Kidney capillary endothelial cell (primary cell): ENCODE results near the gene TNRC18.

Experiments
- DNase-seq: peaks from one replicate; pipeline ENCODE4 v3.0.0-alpha.2; 2018; ENCODE audit warnings: low spot score

Gene TNRC18

DNA sequence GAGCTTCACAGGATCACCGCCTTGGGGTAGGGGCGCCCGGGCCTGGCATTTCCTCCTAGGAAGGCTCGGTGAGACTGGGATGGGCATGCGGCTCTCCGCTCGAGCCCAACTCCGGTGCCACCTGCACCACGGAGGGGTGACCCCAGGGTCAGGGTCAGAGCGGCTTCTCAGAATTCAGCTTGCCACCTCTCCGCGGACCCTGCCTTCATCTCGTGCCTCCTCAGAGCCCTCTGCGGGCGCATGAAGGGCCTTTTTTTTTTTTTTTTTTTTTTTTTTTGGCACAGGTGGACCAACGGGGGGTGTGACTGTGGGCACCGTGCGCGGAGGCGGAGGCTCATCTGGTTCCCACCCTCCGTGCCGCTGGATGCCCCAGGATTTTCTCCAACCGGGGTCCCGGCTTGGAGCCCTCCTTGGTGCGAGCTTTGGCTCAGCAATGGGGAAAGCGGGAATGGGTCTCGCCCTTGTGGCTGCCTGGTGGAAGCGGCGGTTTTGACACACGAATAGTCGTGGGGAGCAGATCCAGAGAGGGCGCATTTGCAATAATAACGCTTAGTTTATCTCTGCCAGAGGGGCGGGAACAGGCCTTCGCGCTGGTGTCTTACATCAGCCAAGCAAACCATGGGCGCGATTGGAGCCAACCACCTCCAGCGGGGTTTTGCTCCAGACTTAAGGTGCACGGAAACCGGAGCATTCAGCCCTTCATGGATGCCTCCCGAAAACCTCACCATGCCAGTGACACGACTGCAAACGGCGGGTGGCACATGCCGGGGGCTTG is 5.0 kb upstream of the TNRC18 start:
- no peak for DNase-seq

DNA sequence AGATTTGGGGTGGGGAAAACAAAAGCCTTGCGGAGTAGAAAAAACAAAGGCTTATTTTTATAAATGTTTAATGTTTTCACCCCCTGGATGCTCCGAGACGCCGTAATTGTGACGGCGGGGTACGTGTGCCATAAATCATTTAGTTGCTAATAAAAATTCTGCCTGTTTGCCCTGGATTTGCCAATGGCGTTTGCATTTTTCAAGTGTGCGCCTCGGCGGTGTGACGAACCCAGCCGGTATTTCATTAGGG is 2.5 kb upstream of the TNRC18 start:
- DNase-seq = no peak

DNA sequence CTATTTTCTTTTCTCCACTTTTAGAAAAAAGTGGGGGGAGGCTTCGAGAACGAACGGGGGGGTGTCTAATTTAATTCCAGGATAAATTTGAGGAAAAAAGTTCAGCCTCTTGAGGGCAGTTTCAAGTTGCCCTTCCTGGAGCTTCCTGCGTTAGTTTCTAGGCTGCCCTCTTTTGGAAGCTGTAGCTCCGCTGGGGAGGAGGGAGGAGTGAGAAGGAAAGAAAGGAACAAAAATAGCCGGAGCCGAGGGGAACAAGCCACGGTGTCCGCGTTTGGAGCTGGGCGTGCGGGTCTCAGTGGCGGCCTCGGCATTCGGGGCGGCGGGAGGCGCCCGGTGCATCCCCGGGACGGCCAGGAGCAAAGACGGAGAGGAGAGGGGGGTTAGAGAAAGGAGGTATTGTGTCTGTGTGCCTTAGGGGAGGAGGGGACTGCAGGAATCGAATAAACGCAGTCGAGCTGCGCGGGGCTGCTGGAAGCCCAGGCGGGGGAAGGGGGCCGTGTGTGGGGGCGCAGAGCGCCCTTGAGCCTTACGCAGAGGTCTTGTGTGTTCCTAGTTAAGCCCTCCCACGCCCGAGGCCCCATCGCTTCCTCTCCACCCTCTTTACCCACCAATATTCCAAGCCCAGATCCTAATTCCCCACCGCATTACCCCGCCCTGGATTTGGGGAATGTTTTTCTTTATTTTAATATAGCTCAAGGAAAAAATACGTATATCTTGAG is 2.0 kb upstream of the TNRC18 start:
- DNase-seq = peak; percentile 79

DNA sequence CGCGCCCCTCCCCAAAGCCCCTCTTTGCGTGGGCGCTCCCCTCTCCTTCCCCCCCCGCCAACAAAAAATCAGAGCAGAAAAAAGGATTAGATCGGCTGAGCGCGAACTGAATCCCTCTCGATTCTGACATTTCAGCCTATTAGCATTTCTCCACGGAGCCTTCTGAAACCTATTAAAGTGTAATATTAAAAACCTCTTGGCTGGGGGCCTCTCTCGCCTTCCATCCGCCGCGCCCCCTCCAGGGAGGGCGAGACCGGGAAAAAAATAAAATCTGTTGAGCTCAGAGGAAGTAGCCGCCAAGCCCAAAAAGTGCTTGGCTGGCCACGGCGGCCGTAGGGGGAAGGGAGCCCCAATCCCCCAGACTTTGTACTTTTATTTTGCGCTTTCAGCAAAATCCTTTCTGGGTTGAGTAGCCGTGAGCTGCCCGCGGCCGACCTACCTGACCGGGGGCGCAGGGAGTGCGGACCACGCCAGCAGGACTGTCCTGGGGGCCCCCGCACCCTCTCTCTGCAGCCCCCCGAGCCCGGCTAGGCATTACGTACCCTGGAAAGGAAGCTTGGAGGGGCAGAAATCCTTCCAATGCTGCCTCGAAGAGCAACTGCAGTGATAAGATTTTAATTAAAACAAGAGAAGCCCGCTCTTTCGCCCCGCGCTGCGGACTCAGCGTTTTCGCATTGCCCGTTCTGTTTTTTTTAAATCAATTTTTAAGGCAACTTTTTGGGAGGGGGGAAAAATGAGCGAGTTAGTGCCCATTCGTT is 1.3 kb upstream of the TNRC18 start:
- DNase-seq = no peak

DNA sequence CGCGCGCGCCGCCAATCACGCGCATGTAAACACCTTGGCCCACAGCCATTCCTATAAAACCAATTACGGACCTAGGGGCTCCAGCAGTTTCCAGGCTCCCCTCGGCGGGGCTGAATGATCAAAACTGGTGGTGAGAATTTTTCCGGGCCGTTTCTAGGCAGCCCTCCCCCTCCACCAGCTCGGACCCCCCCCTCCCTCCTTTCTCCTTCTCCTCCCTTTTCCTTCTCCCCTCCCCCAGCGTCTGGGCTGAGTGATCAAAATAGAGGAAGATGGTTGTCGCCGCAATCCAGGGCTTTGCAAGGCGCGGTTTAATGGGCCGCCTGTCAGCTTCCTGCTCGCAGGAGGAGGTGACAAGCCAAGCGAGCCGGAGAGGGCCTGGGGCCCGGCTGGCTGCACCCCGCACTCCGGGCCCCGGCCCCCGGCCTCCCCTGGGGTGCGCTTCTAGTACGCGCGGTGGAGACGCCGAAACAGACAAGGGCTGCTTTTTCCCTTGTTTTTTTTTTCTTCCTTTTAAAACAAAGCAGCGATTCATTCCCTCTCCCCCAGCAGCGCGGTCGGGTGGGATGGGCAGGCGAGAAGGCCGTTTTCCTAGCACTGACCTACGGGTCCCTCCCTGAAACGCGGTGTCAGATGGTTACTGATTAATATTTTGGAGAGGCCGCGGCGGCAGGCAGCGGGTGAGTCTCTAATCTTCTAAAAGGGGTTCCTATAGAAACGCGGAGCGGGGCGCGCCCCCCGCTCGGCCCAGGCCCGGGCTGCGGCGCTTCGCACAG is 528 bp upstream of the TNRC18 start:
- DNase-seq = peak; percentile 97

DNA sequence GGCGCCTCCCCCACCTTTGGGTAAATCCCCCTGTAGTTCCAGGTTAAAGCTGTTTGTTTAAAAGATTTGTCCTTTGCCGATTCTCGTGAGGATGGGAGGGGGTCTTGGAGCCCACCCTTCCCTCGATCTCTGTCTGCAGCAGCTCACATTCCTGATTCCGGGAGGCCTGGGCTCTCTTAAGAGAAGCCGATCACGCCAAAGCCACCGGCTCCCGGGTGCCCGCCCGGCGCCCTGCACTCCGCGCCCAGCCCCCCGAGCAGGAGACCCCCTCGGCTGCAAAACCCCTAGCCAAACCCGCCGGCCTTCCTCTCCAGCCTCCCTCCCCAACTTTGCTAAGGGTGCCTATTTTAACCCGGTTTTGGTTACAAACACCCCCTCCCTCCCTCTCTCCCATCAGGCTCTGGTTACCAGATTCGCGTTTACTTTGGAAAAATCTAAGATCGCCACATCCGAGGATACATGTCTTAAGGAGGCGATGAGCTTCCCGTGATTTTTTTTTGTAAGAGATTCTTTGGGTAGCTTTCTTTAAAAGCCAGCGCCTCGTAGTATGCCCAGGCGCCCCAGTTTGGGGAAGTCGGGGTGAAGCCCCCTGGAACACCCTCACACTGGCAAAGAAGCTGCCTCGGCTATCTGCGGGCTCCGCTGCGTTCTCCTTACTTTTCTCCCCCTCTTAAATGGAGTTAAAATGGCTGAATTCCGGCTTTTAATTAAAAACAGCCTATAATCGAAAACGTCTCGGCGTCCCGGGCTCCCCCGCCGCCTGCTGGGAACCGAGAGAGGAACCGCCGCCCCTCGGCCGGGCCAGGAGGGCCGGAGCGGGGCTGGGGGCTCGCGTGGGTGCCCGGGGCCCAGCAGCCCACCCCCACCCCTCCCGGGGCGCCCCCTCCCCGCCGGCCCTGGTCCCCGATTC is 983 bp downstream of the TNRC18 start:
- no peak for DNase-seq

DNA sequence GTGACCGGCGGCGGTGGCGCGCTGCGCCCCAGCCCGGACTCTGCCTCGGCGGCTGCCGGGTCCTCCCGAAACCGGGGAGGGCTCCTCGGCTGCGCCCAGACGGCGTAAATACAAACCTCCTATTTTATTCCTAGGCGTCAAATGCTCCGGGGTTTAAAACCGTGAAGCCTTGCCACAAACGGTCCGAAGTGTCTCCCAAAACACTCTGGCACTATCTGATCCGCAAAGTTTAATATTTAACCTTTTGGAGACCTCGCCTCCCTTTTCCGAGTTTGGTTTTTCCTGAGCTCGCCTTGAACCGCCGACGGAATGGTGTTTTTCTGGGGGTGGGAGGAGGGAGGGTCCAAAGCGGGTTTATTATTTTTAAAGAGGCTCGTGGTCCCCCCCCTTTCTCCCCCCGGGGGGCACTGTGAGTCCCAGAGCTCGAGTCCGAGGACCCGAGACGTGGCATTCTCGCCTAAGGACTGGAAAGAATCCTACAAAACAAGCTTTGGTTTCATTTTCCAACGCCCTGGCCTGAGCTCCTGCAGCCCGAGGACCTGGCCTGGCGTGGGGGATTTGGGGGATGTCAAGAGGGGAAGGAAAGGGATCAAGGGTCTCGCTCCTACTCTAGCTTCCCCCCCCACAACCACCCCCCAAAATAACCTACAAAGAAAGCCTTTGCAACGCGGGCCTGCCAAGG is 1.8 kb downstream of the TNRC18 start:
- no peak for DNase-seq

DNA sequence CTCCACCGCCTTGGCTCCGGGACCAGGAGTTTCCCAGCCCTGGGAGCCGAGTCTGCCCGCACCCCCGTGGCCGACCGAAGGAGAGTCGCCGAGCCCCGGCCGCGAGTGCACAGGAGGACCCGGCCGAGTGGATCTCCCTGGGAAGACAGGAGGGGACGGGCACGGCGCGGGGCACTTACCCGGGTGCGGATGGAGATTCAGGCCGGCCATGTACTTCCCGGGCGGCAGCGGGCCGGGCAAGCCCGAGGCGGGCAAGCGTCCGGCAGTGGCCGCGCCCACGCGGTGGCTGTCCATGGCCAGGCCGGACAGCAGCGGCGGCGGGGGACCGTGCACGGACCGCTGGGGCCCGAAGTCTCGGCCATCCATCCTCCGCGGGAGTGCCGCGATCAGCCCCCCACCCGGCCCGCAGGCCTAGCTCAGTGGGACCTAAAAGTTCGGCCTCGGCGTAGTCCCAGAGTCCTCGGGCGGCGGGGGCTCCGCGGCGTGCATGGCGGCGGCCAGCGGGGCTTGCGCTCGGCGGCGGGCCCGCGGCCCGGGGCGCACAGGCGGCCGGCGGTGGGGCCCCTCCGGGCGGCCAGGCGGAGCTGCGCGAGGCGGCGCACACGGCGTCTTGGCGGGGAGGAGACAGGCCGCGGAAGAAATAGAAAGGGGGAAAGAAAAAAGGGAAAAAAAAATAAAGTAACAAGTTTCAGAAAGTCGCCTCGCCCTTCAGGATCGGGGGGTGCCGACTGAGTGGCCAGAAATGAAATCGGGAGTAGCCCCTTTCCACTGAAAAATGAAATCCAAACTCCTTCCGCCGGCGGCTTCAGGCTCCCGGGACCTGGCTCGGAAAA is 2.5 kb downstream of the TNRC18 start:
- DNase-seq = no peak

DNA sequence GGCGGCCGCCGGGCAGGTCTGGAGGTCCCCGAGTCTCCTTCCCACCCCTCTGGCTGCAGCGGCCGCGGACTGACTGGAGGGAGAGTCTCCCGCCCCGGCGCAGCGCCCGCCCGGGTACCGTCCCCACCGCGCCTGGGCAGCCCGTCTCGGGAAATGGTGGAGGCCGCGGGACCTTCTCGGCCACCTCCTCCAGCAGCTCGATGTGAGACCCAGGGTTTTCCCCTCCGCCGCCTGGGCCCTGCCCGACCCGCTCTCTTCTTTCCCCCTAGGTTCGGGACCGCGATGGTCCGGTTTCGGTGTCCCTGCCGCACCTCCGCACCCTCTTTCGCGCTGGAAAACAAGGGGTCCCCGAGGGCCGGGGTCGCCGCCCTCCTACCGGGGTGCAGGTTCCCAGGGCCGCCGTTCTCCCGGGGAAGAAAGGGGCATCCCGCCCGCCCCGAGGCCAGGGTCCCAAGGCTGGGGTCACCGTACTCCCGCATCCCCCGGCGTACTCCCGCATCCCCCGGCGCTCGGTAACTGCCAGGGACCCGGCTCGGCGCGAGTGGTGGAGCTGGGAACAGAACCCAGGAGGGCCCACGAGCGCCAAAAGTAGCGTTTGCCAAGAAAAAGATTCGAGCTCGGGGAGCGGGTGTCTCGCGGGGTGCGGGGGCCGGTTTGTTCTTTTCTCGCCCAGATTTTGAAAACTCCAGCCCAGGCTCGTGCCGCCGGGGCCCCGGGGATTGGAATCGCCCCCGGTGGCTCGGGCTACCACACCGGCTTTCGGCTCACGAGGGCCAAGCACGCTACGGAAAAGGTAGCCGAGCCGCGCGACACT is 3.4 kb downstream of the TNRC18 start:
- no peak for DNase-seq

DNA sequence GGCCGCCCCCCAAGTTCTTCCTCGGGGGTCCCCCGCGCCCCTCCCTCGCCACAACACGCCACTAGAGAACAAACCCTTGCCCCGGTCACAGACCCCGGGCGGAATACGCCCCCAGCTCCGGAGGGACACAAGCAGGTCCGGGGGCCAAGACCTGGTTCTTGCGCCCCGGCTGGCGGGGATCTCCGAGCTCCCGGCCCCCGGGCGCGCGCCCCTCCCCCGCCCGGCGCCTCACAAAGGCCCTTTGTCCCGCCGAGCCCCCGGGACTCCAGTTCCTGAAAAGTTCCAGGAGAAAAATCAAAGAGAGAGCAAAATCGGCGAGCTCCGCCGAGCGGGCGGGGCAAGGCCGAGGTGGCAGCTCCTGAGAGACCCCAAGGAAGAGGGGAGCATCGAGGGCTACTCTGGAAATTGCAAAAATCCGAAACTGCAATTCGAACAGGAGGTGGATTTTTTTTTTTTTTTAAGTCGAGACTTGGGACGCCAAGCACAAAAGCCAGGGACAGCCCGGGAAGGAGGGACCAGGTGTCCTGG is 4.0 kb downstream of the TNRC18 start:
- DNase-seq = no peak

DNA sequence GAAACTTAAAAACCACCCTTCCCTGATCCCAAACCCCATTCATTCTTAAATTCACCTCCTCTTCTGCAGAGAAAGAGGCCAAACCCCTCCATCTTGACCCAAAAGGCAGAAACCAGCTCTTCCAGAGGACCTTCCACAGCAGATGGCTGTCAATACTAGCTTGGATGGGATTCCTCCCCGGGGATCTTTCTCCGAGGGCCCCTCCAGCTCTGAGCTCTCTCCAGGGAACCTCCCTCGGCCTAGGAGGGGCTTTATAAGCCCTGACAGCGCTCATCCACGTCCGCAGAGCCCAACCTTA is 5.4 kb downstream of the TNRC18 start:
- DNase-seq = no peak

DNA sequence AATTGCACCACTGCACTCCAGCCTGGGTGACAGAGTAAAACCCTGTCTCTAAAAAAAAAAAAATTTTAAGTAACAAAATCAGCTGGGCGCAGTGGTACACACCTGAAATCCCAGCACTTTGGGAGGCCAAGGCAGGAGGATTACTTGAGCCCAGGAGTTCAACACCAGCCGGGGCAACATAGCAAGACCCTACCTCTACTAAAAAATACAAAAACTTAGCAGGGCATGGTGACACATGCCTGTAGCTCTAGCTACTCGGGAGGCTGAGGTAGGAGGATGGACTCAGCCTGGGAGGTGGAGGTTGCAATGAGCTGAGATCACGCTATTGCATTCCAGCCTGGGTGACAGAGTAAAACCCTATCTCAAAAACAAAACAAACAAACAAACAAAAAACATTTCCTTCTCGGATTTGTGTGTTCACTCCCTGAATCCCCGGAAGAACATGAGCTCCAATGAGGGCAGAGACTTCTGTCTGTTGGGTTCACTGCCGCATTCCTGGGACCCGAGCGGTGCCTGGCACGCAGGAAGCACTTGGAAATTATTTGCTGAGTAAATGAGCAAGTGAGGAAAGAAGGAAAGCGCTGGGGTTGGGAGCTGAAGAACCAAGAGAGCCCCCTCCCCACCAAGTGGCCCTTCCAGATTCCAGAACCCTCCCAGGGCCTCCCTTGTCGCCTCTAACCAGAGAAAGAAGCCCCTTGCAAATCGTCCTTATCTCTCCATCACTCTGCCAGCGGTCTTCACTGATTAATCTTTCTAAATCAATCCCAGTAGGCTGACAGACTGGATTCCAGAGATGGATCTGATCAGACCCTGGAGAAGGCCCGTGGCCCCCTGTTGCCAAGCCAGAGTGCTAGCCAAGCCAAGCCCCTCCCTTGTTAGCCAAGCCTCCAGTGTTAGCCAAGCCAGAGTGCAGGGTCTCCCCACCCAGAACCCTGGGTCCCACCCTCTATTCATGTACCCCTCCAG is 6.2 kb downstream of the TNRC18 start:
- no peak for DNase-seq

DNA sequence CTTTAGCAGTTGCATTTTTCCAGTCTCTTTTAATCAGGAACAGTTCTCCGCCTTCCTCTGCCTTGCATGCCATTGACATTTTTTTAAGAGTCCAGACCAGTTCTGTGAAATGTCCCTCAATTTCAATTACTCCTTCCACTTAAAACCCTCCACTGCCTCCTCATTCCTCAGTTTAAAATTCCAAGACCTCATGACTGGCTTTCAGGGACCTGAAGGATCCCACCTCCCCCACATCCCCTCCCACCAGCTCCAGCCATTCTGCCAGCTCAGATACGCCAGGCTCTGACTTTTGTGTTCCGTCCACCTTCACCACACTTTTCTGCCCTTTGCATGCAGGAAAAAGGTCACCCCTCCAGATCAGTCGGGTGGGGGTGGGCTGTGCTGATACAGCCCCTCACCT is 8.7 kb downstream of the TNRC18 start:
- DNase-seq = no peak

DNA sequence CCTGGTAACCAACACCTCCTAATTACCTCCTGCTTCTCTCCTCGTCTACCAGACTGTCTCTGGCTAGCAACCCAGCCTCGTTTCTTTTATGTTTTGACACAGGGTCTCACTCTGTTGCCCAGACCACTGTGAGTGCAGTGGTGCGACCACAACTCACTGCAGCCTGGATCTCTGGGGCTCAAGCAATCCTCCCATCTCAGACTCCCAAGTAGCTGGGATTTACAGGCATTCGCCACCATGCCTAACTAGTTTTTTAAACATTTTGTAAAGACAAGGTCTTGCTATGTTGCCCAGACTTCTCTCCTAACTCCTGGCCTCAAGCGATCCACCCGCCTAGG is 10.2 kb downstream of the TNRC18 start:
- DNase-seq = no peak

DNA sequence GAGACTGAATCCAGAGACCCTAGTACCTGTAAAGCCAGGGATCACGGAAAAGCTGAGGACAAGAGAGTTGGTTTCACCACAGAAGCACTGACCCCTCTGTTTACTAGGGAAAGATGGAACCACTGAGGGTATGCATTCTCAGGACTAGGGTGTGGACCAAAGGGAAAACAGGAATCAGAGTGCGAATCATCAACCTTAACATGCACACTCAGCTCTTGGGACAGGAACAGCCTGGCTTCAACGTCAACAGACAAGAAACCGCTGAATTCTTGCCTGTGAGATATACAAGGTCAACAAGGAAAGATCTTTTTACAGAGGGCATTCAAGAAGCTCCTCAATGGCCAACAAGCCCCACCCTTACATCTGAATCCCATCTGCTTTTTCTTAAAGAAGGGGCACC is 14.9 kb downstream of the TNRC18 start:
- peak; percentile 32 for DNase-seq

DNA sequence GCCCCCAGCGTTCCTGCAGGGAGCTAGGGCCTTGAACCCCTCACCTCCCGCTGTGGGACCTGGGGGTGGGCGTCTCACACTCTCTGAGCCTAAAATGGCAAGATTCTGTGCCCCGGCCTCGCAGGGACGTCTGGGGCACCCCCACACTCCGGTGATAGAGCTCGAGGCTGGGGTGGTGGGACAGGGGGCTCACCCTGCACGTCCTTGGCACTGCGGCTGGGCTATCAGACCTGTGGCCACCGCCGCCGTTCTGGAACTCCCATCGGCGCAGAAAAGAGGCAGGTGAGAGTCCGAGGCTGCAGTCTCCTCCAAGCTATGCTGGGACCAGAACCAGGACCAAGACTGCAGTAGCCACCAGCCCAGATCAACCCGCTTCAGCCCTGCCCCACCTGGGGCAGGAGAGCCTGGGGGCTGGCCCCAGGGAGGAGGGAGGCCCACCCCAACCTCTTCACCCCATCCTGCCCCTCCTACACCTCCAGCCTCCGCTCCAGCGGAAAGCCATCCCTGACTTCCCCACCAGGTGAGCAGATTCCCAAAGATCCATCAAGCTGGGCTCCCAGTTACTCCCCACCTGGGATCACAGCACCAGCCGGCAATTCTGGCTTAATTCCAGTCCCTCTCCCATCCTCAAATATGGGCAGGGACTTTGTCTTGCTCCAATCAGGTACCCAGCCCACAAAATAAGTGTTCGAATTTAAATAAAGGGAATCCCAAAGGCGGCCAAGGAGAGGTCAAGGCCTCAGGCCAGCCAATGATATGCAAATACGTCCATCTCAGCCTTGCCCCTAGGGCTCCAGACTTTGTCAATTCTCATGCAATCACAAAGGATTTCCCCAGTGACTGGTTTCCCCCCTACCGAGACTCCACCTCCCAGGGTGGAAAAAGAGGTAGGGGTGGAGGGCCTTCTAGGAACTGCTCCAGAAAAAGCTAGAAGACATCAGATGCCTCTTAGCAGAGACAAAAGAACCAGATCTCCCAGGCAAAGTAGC is 16.4 kb downstream of the TNRC18 start:
- DNase-seq = no peak

DNA sequence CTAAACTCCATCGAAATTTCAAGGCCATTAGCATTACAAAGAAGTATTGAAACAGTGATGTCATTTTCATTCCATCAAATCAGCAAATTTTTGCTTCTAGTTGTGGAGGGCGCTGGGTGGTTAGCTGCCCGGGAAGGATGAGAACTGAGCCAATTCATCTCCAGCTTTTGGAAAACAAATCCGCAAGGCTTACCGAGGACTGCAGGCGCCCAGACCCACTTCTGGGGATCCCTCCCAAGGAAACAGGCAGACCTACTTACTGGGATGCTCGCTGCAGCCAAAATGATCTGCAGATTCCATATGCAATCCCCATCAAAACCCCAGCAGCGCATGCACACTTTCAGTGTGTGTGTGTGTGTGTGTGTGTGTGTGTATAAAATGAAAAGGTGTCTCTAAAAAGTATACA is 19.2 kb downstream of the TNRC18 start:
- no peak for DNase-seq
